HL-60 (cell line): ENCODE data around the gene MAP3K1.

ENCODE experiments used
- CTCF ChIP-seq: IDR thresholded peaks from one replicate; pipeline ENCODE4 v1.5.1; 2011; ENCODE audit warnings: low read length, control low read depth, inconsistent platforms; ENCODE audit not compliant: insufficient read depth
- REST ChIP-seq: IDR thresholded peaks from 2 replicates; pipeline ENCODE4 v1.6.1; 2012; ENCODE audit warnings: low read depth; ENCODE audit not compliant: insufficient replicate concordance

GRCh38 chr5:56812110-56812509 is 3.2 kb upstream of the MAP3K1 start:
- TF ChIP-seq CTCF (no peak), REST (no peak)
